Measurements from ENCODE around the gene MANEAL. TPM values are rescaled to one million over a fixed set of nuclear protein-coding genes. Genes with fewer than 3 reads are reported as not detected.
A peak's percentile ranks its signal among the peaks of the same experiment; 100 is the strongest.

Gene MANEAL
- total and polyA plus RNA-seq, 2 of the 13 experiments (the other 11 are each of a cell fraction or from before 2014, with no cell fraction given): 20.8 to 26.4 TPM

- TF ChIP-seq ISX (CRISPR knock-in tag; conservative IDR thresholded peaks at IDR 0.05) (no peak), HIC2 (CRISPR knock-in tag; IDR thresholded peaks at IDR 0.05; ENCODE audit: low read depth) (no peak), LCORL (IDR thresholded peaks at IDR 0.05) (no peak), LCORL (CRISPR knock-in tag; IDR thresholded peaks at IDR 0.05) (no peak), ZNF460 (CRISPR knock-in tag; IDR thresholded peaks at IDR 0.05; ENCODE audit: borderline replicate concordance) (no peak), SOX6 (IDR thresholded peaks at IDR 0.05) (no peak), SOX6 (CRISPR knock-in tag; IDR thresholded peaks at IDR 0.05) (peak; percentile 16; the same call in 1 of the 2 replicates), TFAP4 (IDR thresholded peaks at IDR 0.05; ENCODE audit: borderline replicate concordance, low read depth) (no peak), ZNF569 (CRISPR knock-in tag; IDR thresholded peaks at IDR 0.05; ENCODE audit: borderline replicate concordance) (no peak), ZNF142 (CRISPR knock-in tag; IDR thresholded peaks at IDR 0.05) (peak; percentile 47; the same call in 1 of the 2 replicates), ZSCAN9 (CRISPR knock-in tag; IDR thresholded peaks at IDR 0.05; ENCODE audit: borderline replicate concordance) (no peak; the same call in 1 of the 2 replicates), AKAP8 (CRISPR knock-in tag; IDR thresholded peaks at IDR 0.05) (no peak), NBN (conservative IDR thresholded peaks at IDR 0.05) (no peak), TOE1 (CRISPR knock-in tag; IDR thresholded peaks at IDR 0.05) (no peak), ZNF558 (CRISPR knock-in tag; IDR thresholded peaks at IDR 0.05; ENCODE audit: borderline replicate concordance) (no peak), ZNF224 (CRISPR knock-in tag; IDR thresholded peaks at IDR 0.05) (0 out of 2 replicates have a peak, but pooled peaks have one; percentile 29), TFDP2 (CRISPR knock-in tag; IDR thresholded peaks at IDR 0.05) (no peak; the same call in 1 of the 2 replicates), ATF7-NPFF (CRISPR knock-in tag; IDR thresholded peaks at IDR 0.05; ENCODE audit: low read depth) (0 out of 2 replicates have a peak, but pooled peaks have one; percentile 52), ZFYVE20 (CRISPR knock-in tag; IDR thresholded peaks at IDR 0.05; ENCODE audit: borderline replicate concordance, low read depth) (no peak), ZNF549 (CRISPR knock-in tag; IDR thresholded peaks at IDR 0.05) (no peak)
These were observed 14.1 kb downstream of the MANEAL start, which contains the start of the genes C1orf122 and YRDC (continued) for GRCh38 chr1:37807555-37808368.

Measured in HepG2 (cell line).